Liver (tissue), 9 donors: ENCODE measurements around the gene TLCD4. TPM values are rescaled to one million over a fixed set of nuclear protein-coding genes. Genes with fewer than 3 reads are reported as not detected.

Source experiments
- DNase-seq: peaks from one replicate; pipeline ENCODE4 v3.0.0-alpha.2; 2017; ENCODE audit warnings: low spot score
- H3K27ac ChIP-seq, 2 donors: one replicate each; pipeline ENCODE4 v1.7.0; 2013; ENCODE audit warnings: inconsistent platforms in 2 of 2, low read length in 2 of 2, control low read depth in 1 of 2, low read depth in 1 of 2, mild to moderate bottlenecking in 1 of 2
- H3K27me3 ChIP-seq, 4 donors: one replicate each; pipeline versions ENCODE4 v1.6.1 to v1.7.0; 2013; ENCODE audit warnings: low read length in 3 of 4, inconsistent platforms in 1 of 4, mild to moderate bottlenecking in 1 of 4, moderate library complexity in 1 of 4; ENCODE audit not compliant: control insufficient read depth in 4 of 4, insufficient read depth in 4 of 4
- H3K36me3 ChIP-seq, 4 donors: one replicate each; pipeline versions ENCODE4 v1.6.1 to v1.7.0; 2013; ENCODE audit warnings: low read length in 3 of 4, mild to moderate bottlenecking in 3 of 4, low read depth in 1 of 4, moderate library complexity in 1 of 4; ENCODE audit not compliant: control insufficient read depth in 4 of 4, insufficient read depth in 3 of 4
- H3K4me1 ChIP-seq, 4 donors: one replicate each; pipeline versions ENCODE4 v1.6.1 to v1.7.0; 2013; ENCODE audit warnings: low read length in 3 of 4, mild to moderate bottlenecking in 3 of 4, moderate library complexity in 1 of 4; ENCODE audit not compliant: control insufficient read depth in 4 of 4, insufficient read depth in 4 of 4
- H3K4me3 ChIP-seq, 3 donors: one replicate each; pipeline versions ENCODE4 v1.6.1 to v1.7.0; 2013; ENCODE audit warnings: low read length in 3 of 3, control low read depth in 1 of 3, low read depth in 1 of 3, mild to moderate bottlenecking in 1 of 3
- H3K9ac ChIP-seq, 2 donors: one replicate each; pipeline ENCODE4 v1.7.0; 2013; ENCODE audit warnings: low read length in 2 of 2, mild to moderate bottlenecking in 2 of 2, moderate library complexity in 2 of 2, control low read depth in 1 of 2, low read depth in 1 of 2
- H3K9me3 ChIP-seq, 4 donors: one replicate each; pipeline versions ENCODE4 v1.6.1 to v1.7.0; 2013; ENCODE audit warnings: low read length in 3 of 4; ENCODE audit not compliant: control insufficient read depth in 4 of 4
- ATF3 ChIP-seq: IDR thresholded peaks from 2 replicates; pipeline ENCODE4 v1.6.1; 2016; ENCODE audit warnings: antibody characterized with exemption
- CTCF ChIP-seq: fragments of 150-350 bp; IDR thresholded peaks from 2 replicates; pipeline ENCODE4 v1.5.1; 2017; ENCODE audit warnings: improper control_type of control experiment, low read depth, low read length; ENCODE audit not compliant: missing input control
- EGR1 ChIP-seq, 2 donors: IDR thresholded peaks; 2 replicates each; pipeline ENCODE4 v1.6.1; 2016 to 2018; ENCODE audit warnings: antibody characterized with exemption in 2 of 2, low read depth in 2 of 2
- FOXA1 ChIP-seq: IDR thresholded peaks from 2 replicates; pipeline ENCODE4 v1.6.1; 2016; ENCODE audit warnings: antibody characterized with exemption
- FOXA2 ChIP-seq: IDR thresholded peaks from 2 replicates; pipeline ENCODE4 v1.6.1; 2016; ENCODE audit warnings: antibody characterized with exemption
- GABPA ChIP-seq, 2 donors: IDR thresholded peaks in 1 of 2; conservative IDR thresholded peaks in 1 of 2; 2 replicates each; pipeline ENCODE4 v1.6.1; 2016; ENCODE audit warnings: antibody characterized with exemption in 2 of 2, mild to moderate bottlenecking in 1 of 2, moderate library complexity in 1 of 2
- HNF4A ChIP-seq, 2 donors: conservative IDR thresholded peaks; 2 replicates each; pipeline ENCODE4 v1.6.1; 2016; ENCODE audit warnings: antibody characterized with exemption in 2 of 2, mild to moderate bottlenecking in 2 of 2
- HNF4G ChIP-seq: IDR thresholded peaks from 2 replicates; pipeline ENCODE4 v1.6.1; 2016; ENCODE audit warnings: antibody characterized with exemption
- JUND ChIP-seq, 2 donors: IDR thresholded peaks; 2 replicates each; pipeline ENCODE4 v1.6.1; 2016; ENCODE audit warnings: antibody characterized with exemption in 2 of 2
- MAX ChIP-seq: IDR thresholded peaks from 2 replicates; pipeline ENCODE4 v1.6.1; 2016; ENCODE audit warnings: antibody characterized with exemption
- NR2F2 ChIP-seq: IDR thresholded peaks from 2 replicates; pipeline ENCODE4 v1.6.1; 2016; ENCODE audit warnings: antibody characterized with exemption
- RAD21 ChIP-seq, 2 donors: IDR thresholded peaks; 2 replicates each; pipeline ENCODE4 v1.6.1; 2016; ENCODE audit warnings: antibody characterized with exemption in 2 of 2, mild to moderate bottlenecking in 2 of 2
- REST ChIP-seq: IDR thresholded peaks from 2 replicates; pipeline ENCODE4 v1.6.1; 2016; ENCODE audit warnings: antibody characterized with exemption, mild to moderate bottlenecking
- RXRA ChIP-seq, 2 donors: IDR thresholded peaks; 2 replicates each; pipeline ENCODE4 v1.6.1; 2017 to 2018; ENCODE audit warnings: antibody characterized with exemption in 2 of 2, mild to moderate bottlenecking in 1 of 2
- SP1 ChIP-seq: IDR thresholded peaks from 2 replicates; pipeline ENCODE4 v1.6.1; 2018; ENCODE audit warnings: antibody characterized with exemption, mild to moderate bottlenecking
- TAF1 ChIP-seq: conservative IDR thresholded peaks from 2 replicates; pipeline ENCODE4 v1.6.1; 2016; ENCODE audit warnings: antibody characterized with exemption, mild to moderate bottlenecking
- YY1 ChIP-seq: IDR thresholded peaks from 2 replicates; pipeline ENCODE4 v1.6.1; 2016; ENCODE audit warnings: antibody characterized with exemption, mild to moderate bottlenecking
- ZBTB33 ChIP-seq: IDR thresholded peaks from 2 replicates; pipeline ENCODE4 v1.6.1; 2016; ENCODE audit warnings: antibody characterized with exemption
- whole genome bisulfite sequencing: extraction: QIAGEN DNeasy Blood & Tissue Kit; methylation state at CpG from one replicate; pipeline ENCODE4 v1.1.7; 2013; 5-methylcytosine and 5-hydroxymethylcytosine counted together
- polyA plus RNA-seq, 2 donors: library from polyadenylated mRNA; stranded (reverse) in 1 of 2; unstranded in 1 of 2; fragments of 200-250 nt in 1 of 2; fragments of >200 nt in 1 of 2; fragmentation: Nextera tagmentation in 1 of 2; extraction: Ambion mirVana in 1 of 2; gene quantifications; one replicate each; pipeline versions ENCODE4 v1.2.1 to v1.2.3, GENCODE V29; 2013 to 2015
- total RNA-seq, 2 donors: library from RNA; depleted of rRNA; stranded (reverse); fragments of >200 nt; gene quantifications; one replicate each; pipeline ENCODE4 v1.2.3, GENCODE V29; 2014
- donor health status: healthy.
- donor health status: healthy.
- donor health status: healthy.
- donor health status: healthy.
- donor health status: healthy.

The TLCD4 gene
- total and polyA plus RNA-seq, 4 donors, result 24.9 to 131 (median 85.6) TPM

GRCh38 chr1:95095833-95096217 is 21.3 kb upstream of the TLCD4 start (continued):
- TF ChIP-seq REST, result peak; percentile 13
- TF ChIP-seq SP1, result peak; percentile 81
- peak; percentile 65 to 71 for TF ChIP-seq HNF4A (conservative IDR thresholded peaks at IDR 0.05)
- peak; percentile 64 to 75 for TF ChIP-seq RXRA (IDR thresholded peaks at IDR 0.05)
- no peak for TF ChIP-seq EGR1 (IDR thresholded peaks at IDR 0.05; ENCODE audit: low read depth in 2 of 2)
- no peak for TF ChIP-seq TAF1
- peak in 1 of 2 donors; percentile 32 for TF ChIP-seq RAD21 (IDR thresholded peaks at IDR 0.05)
- no peak for TF ChIP-seq MAX
- TF ChIP-seq FOXA2, result peak; percentile 57
- peak; percentile 67 for TF ChIP-seq ATF3
- TF ChIP-seq FOXA1, result no peak

- H3K9ac ChIP-seq, result no peak overlapping the region
- WGBS, result 38% methylated on average over 6 of the region's 6 CpGs
- H3K4me3 ChIP-seq, result no peak overlapping the region
- H3K4me1 ChIP-seq, result peaks cover 0 to 12% (median 10%) of the 10 kb centered on the region in 4 donors
- H3K27ac ChIP-seq, result peak overlapping the region; percentile 74 to 94
- TF ChIP-seq NR2F2 (peak; percentile 13), HNF4G (peak; percentile 16), ZBTB33 (peak; percentile 69), GABPA (IDR thresholded peaks at IDR 0.05 in 1 of 2, conservative IDR thresholded peaks at IDR 0.05 in 1 of 2) (no peak), YY1 (peak; percentile 15), HNF4A (conservative IDR thresholded peaks at IDR 0.05) (peak; percentile 78 to 83), RXRA (IDR thresholded peaks at IDR 0.05) (peak; percentile 44 to 77), ATF3 (peak; percentile 32), JUND (IDR thresholded peaks at IDR 0.05) (peak; percentile 24 to 36), REST (peak; percentile 75), RAD21 (IDR thresholded peaks at IDR 0.05) (peak; percentile 52 to 54), EGR1 (IDR thresholded peaks at IDR 0.05; ENCODE audit: low read depth in 2 of 2) (peak in 1 of 2 donors; percentile 86), TAF1 (peak; percentile 81), MAX (peak; percentile 61), FOXA1 (no peak), CTCF (peak; percentile 7), FOXA2 (peak; percentile 36), SP1 (peak; percentile 77)
- no peaks in the 10 kb centered on the region for H3K27me3 ChIP-seq
- H3K9me3 ChIP-seq, result no peaks in the 10 kb centered on the region
- no peaks in the 10 kb centered on the region for H3K36me3 ChIP-seq
- DNase-seq, result no peak
These were observed 20.8 kb upstream of the TLCD4 start for GRCh38 chr1:95096218-95096841.
